ENCODE results near the gene ANK3. TPM values are rescaled to one million over a fixed set of nuclear protein-coding genes. Genes with fewer than 3 reads are reported as not detected.

ANK3 gene
- total RNA-seq, 6 experiments from 2014 or later, result 7.8 to 25.7 (median 16.6) TPM

GRCh38 chr10:60372436-60372835, 17.2 kb downstream of the ANK3 start:
- 76% methylated on average over 4 of the region's 4 CpGs for WGBS (ENCODE audit: insufficient coverage, low coverage, low lambda C conversion rate, missing lambda C conversion rate)
- Histone ChIP-seq H3K4me1 (peaks cover 0 to 5% (median 0%) of the 10 kb centered on the region in 4 donors), H3K27me3 (no peaks in the 10 kb centered on the region), H3K9me3 (no peaks in the 10 kb centered on the region), H3K4me3 (no peak overlapping the region), H3K27ac (no peak overlapping the region), H3K36me3 (no peaks in the 10 kb centered on the region)
- intact Hi-C loops (cut with DNase I), result no loop called here
- TF ChIP-seq CTCF (IDR thresholded peaks at IDR 0.05), result no peak
- no peak for TF ChIP-seq POLR2A (IDR thresholded peaks at IDR 0.05)
- DNase-seq (no peak), ATAC-seq (no peak)

GRCh38 chr10:60369547-60369930, 20.1 kb downstream of the ANK3 start:
- 12% methylated on average over 2 of the region's 2 CpGs for WGBS (ENCODE audit: insufficient coverage, low coverage, low lambda C conversion rate, missing lambda C conversion rate)

GRCh38 chr10:60368875-60369546, 20.7 kb downstream of the ANK3 start:
- no peaks in the 10 kb centered on the region for H3K36me3 ChIP-seq
- no peak overlapping the region for H3K4me3 ChIP-seq
- no peak overlapping the region for H3K27ac ChIP-seq
- no peaks in the 10 kb centered on the region for H3K27me3 ChIP-seq
- peaks cover 0 to 5% (median 0%) of the 10 kb centered on the region in 4 donors for H3K4me1 ChIP-seq
- no peak for TF ChIP-seq CTCF (IDR thresholded peaks at IDR 0.05)
- no peak for TF ChIP-seq POLR2A (IDR thresholded peaks at IDR 0.05)
- DNase-seq, result no peak
- ATAC-seq, result no peak
- H3K9me3 ChIP-seq, result no peaks in the 10 kb centered on the region
- WGBS (ENCODE audit: insufficient coverage, low coverage, low lambda C conversion rate, missing lambda C conversion rate), result 58% methylated on average over 5 of the region's 5 CpGs
- intact Hi-C loops (cut with DNase I), result no loop called here

More at GRCh38 chr10:60369547-60369930, 20.1 kb downstream of the ANK3 start:
- H3K36me3 ChIP-seq, result no peaks in the 10 kb centered on the region
- H3K4me1 ChIP-seq, result peaks cover 0 to 5% (median 0%) of the 10 kb centered on the region in 4 donors
- ATAC-seq (peak in 1 of 4 donors; percentile 55), DNase-seq (no peak)
- no peak overlapping the region for H3K4me3 ChIP-seq
- TF ChIP-seq CTCF (IDR thresholded peaks at IDR 0.05) (no peak), POLR2A (IDR thresholded peaks at IDR 0.05) (no peak)
- intact Hi-C loops (cut with DNase I), result no loop called here
- H3K27ac ChIP-seq, result no peak overlapping the region
- no peaks in the 10 kb centered on the region for H3K27me3 ChIP-seq
- H3K9me3 ChIP-seq, result no peaks in the 10 kb centered on the region

GRCh38 chr10:60367901-60368300, 21.8 kb downstream of the ANK3 start:
- DNase-seq, result no peak
- ATAC-seq, result no peak
- H3K4me3 ChIP-seq, result no peak overlapping the region
- no peaks in the 10 kb centered on the region for H3K36me3 ChIP-seq
- 47% methylated on average over 1 of the region's 1 CpG for WGBS (ENCODE audit: insufficient coverage, low coverage, low lambda C conversion rate, missing lambda C conversion rate)
- no peak for TF ChIP-seq POLR2A (IDR thresholded peaks at IDR 0.05)
- intact Hi-C loops (cut with DNase I), result no loop called here
- H3K4me1 ChIP-seq, result peaks cover 0 to 5% (median 0%) of the 10 kb centered on the region in 4 donors
- H3K9me3 ChIP-seq, result no peaks in the 10 kb centered on the region
- H3K27ac ChIP-seq, result no peak overlapping the region
- no peaks in the 10 kb centered on the region for H3K27me3 ChIP-seq

- Histone ChIP-seq H3K4me3 (no peak overlapping the region), H3K27me3 (no peaks in the 10 kb centered on the region), H3K36me3 (no peaks in the 10 kb centered on the region), H3K27ac (no peak overlapping the region), H3K4me1 (peaks cover 0 to 5% (median 0%) of the 10 kb centered on the region in 4 donors), H3K9me3 (no peaks in the 10 kb centered on the region)
- 50% methylated on average over 2 of the region's 2 CpGs for WGBS (ENCODE audit: insufficient coverage, low coverage, low lambda C conversion rate, missing lambda C conversion rate)
- ATAC-seq (no peak), DNase-seq (no peak)
- intact Hi-C loops (cut with DNase I), result no loop called here
- no peak for TF ChIP-seq POLR2A (IDR thresholded peaks at IDR 0.05)
- TF ChIP-seq CTCF (IDR thresholded peaks at IDR 0.05), result no peak
Observed at GRCh38 chr10:60367431-60367830, 22.2 kb downstream of the ANK3 start.
